ENCODE measurements around the gene CARTPT.
A peak's percentile ranks its signal among the peaks of the same experiment; 100 is the strongest.

Gene CARTPT

GRCh38 chr5:71757590-71758543, 38.8 kb downstream of the CARTPT start:
- TF ChIP-seq, protein P1, sequence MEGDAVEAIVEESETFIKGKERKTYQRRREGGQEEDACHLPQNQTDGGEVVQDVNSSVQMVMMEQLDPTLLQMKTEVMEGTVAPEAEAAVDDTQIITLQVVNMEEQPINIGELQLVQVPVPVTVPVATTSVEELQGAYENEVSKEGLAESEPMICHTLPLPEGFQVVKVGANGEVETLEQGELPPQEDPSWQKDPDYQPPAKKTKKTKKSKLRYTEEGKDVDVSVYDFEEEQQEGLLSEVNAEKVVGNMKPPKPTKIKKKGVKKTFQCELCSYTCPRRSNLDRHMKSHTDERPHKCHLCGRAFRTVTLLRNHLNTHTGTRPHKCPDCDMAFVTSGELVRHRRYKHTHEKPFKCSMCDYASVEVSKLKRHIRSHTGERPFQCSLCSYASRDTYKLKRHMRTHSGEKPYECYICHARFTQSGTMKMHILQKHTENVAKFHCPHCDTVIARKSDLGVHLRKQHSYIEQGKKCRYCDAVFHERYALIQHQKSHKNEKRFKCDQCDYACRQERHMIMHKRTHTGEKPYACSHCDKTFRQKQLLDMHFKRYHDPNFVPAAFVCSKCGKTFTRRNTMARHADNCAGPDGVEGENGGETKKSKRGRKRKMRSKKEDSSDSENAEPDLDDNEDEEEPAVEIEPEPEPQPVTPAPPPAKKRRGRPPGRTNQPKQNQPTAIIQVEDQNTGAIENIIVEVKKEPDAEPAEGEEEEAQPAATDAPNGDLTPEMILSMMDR (IDR thresholded peaks at IDR 0.05; ENCODE audit: low read depth, low read length, missing control alignments), result peak; percentile 67
- peak; percentile 3 for DNase-seq (ENCODE audit: extremely low read depth, low read depth)
- no peak overlapping the region for H3K4me3 ChIP-seq (replicated peaks; ENCODE audit: low read depth, low read length)

- H3K4me3 ChIP-seq (replicated peaks; ENCODE audit: low read depth, low read length), result no peak overlapping the region
- TF ChIP-seq, protein P1 (IDR thresholded peaks at IDR 0.05; ENCODE audit: low read depth, low read length, missing control alignments), result no peak
- no peak for DNase-seq (ENCODE audit: extremely low read depth, low read depth)
Measured at GRCh38 chr5:71762826-71763225, 43.8 kb downstream of the CARTPT start.

- H3K4me3 ChIP-seq (replicated peaks; ENCODE audit: low read depth, low read length), result no peak overlapping the region
- no peak for DNase-seq (ENCODE audit: extremely low read depth, low read depth)
- TF ChIP-seq, protein P1 (IDR thresholded peaks at IDR 0.05; ENCODE audit: low read depth, low read length, missing control alignments), result no peak
Measured at GRCh38 chr5:71767661-71768060, 48.6 kb downstream of the CARTPT start.

GRCh38 chr5:71769287-71769686, 50.2 kb downstream of the CARTPT start:
- no peak overlapping the region for H3K4me3 ChIP-seq (replicated peaks; ENCODE audit: low read depth, low read length)
- DNase-seq (ENCODE audit: extremely low read depth, low read depth), result no peak
- TF ChIP-seq, protein P1 (IDR thresholded peaks at IDR 0.05; ENCODE audit: low read depth, low read length, missing control alignments), result no peak

DNA sequence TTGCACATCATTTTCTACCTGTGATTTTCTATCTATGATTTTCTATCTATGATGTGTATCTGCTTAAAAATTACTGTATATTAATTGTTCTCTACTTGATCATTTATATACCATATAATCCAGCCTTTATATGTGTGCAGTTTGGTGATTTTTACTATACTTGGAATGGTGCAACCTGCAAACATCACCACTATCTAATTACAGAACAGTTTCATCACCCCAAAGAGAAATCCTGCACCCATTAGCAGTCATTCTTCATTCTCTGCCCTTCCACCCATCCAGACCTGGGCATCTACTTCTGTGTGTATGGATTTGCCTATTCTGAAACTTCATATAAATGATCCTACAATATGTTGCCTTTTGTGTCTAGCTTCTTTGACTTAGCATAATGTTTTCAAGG, 51.3 kb downstream of the CARTPT start:
- TF ChIP-seq, protein P1 (IDR thresholded peaks at IDR 0.05; ENCODE audit: low read depth, low read length, missing control alignments), result no peak
- no peak for DNase-seq (ENCODE audit: extremely low read depth, low read depth)
- no peak overlapping the region for H3K4me3 ChIP-seq (replicated peaks; ENCODE audit: low read depth, low read length)

All from HFF-Myc (cell line).